ENCODE results near the gene MUC5B. TPM values are rescaled to one million over a fixed set of nuclear protein-coding genes. Genes with fewer than 3 reads are reported as not detected.
"Not testable (repeated sequence)": the region's sequence is repeated elsewhere in the genome, so short reads cannot be mapped to it uniquely, and the experiment has no call there.

The MUC5B gene
- total and polyA plus RNA-seq, 2 donors from 2014 or later, result 0.38 TPM; not detected in 1

DNA sequence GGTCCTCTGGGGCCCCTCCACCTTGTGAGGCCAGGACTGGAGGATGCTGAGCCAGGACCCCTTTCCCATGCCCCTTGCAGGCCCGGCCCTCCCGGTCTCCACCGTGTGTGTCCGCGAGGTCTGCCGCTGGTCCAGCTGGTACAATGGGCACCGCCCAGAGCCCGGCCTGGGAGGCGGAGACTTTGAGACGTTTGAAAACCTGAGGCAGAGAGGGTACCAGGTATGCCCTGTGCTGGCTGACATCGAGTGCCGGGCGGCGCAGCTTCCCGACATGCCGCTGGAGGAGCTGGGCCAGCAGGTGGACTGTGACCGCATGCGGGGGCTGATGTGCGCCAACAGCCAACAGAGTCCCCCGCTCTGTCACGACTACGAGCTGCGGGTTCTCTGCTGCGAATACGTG lies 17.9 kb downstream of the MUC5B start:
- DNase-seq (no peak), FAIRE-seq (no peak)
- Histone ChIP-seq H3K9ac (ENCODE audit: low read length in 3 of 3) (no peak overlapping the region), H3K36me3 (ENCODE audit: control insufficient read depth in 2 of 3, insufficient read depth in 3 of 3, low read length in 3 of 3) (no peaks in the 10 kb centered on the region), H3K4me1 (ENCODE audit: control insufficient read depth in 2 of 3, insufficient read depth in 2 of 3, low read depth in 1 of 3, low read length in 3 of 3) (no peaks in the 10 kb centered on the region), H3K27me3 (ENCODE audit: control insufficient read depth, insufficient read depth, low read length) (no peaks in the 10 kb centered on the region), H3K27ac (ENCODE audit: low read depth in 2 of 2, low read length in 2 of 2) (no peak overlapping the region), H3K4me3 (ENCODE audit: low read length in 3 of 3) (no peak overlapping the region), H3K9me3 (ENCODE audit: control insufficient read depth in 2 of 3, insufficient read depth in 1 of 3, low read length in 3 of 3) (no peaks in the 10 kb centered on the region)
- intact Hi-C loops (cut with DNase I), result no loop called here
- TF ChIP-seq, protein P1, sequence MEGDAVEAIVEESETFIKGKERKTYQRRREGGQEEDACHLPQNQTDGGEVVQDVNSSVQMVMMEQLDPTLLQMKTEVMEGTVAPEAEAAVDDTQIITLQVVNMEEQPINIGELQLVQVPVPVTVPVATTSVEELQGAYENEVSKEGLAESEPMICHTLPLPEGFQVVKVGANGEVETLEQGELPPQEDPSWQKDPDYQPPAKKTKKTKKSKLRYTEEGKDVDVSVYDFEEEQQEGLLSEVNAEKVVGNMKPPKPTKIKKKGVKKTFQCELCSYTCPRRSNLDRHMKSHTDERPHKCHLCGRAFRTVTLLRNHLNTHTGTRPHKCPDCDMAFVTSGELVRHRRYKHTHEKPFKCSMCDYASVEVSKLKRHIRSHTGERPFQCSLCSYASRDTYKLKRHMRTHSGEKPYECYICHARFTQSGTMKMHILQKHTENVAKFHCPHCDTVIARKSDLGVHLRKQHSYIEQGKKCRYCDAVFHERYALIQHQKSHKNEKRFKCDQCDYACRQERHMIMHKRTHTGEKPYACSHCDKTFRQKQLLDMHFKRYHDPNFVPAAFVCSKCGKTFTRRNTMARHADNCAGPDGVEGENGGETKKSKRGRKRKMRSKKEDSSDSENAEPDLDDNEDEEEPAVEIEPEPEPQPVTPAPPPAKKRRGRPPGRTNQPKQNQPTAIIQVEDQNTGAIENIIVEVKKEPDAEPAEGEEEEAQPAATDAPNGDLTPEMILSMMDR (IDR thresholded peaks at IDR 0.05; ENCODE audit: borderline replicate concordance, extremely low read depth, insufficient read depth), result no peak

DNA sequence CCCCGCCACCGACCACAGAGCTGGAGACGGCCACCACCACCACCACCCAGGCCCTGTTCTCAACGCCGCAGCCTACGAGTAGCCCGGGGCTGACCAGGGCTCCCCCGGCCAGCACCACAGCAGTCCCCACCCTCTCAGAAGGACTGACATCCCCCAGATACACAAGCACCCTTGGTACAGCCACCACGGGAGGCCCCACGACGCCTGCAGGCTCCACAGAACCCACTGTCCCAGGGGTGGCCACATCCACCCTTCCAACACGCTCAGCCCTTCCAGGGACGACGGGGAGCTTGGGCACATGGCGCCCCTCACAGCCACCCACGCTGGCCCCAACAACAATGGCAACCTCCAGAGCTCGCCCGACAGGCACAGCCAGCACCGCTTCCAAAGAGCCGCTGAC lies 18.8 kb downstream of the MUC5B start:
- Histone ChIP-seq H3K27me3 (ENCODE audit: control insufficient read depth, insufficient read depth, low read length) (no peaks in the 10 kb centered on the region), H3K4me1 (ENCODE audit: control insufficient read depth in 2 of 3, insufficient read depth in 2 of 3, low read depth in 1 of 3, low read length in 3 of 3) (no peaks in the 10 kb centered on the region), H3K9me3 (ENCODE audit: control insufficient read depth in 2 of 3, insufficient read depth in 1 of 3, low read length in 3 of 3) (no peaks in the 10 kb centered on the region), H3K27ac (ENCODE audit: low read depth in 2 of 2, low read length in 2 of 2) (no peak overlapping the region), H3K36me3 (ENCODE audit: control insufficient read depth in 2 of 3, insufficient read depth in 3 of 3, low read length in 3 of 3) (no peaks in the 10 kb centered on the region), H3K4me3 (ENCODE audit: low read length in 3 of 3) (no peak overlapping the region), H3K9ac (ENCODE audit: low read length in 3 of 3) (no peak overlapping the region)
- no peak for DNase-seq
- TF ChIP-seq, protein P1 (IDR thresholded peaks at IDR 0.05; ENCODE audit: borderline replicate concordance, extremely low read depth, insufficient read depth), result no peak
- no peak for FAIRE-seq
- intact Hi-C loops (cut with DNase I), result no loop called here

DNA sequence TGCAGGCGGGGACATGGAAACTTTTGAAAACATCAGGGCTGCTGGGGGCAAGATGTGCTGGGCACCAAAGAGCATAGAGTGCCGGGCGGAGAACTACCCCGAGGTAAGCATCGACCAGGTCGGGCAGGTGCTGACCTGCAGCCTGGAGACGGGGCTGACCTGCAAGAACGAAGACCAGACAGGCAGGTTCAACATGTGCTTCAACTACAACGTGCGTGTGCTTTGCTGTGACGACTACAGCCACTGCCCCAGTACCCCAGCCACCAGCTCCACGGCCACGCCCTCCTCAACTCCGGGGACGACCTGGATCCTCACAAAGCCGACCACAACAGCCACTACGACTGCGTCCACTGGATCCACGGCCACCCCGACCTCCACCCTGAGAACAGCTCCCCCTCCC lies 19.4 kb downstream of the MUC5B start:
- intact Hi-C loops (cut with DNase I), result no loop called here
- DNase-seq (no peak), FAIRE-seq (no peak)
- Histone ChIP-seq H3K36me3 (ENCODE audit: control insufficient read depth in 2 of 3, insufficient read depth in 3 of 3, low read length in 3 of 3) (no peaks in the 10 kb centered on the region), H3K27ac (ENCODE audit: low read depth in 2 of 2, low read length in 2 of 2) (no peak overlapping the region), H3K4me3 (ENCODE audit: low read length in 3 of 3) (no peak overlapping the region), H3K27me3 (ENCODE audit: control insufficient read depth, insufficient read depth, low read length) (no peaks in the 10 kb centered on the region), H3K4me1 (ENCODE audit: control insufficient read depth in 2 of 3, insufficient read depth in 2 of 3, low read depth in 1 of 3, low read length in 3 of 3) (no peaks in the 10 kb centered on the region), H3K9me3 (ENCODE audit: control insufficient read depth in 2 of 3, insufficient read depth in 1 of 3, low read length in 3 of 3) (no peaks in the 10 kb centered on the region), H3K9ac (ENCODE audit: low read length in 3 of 3) (no peak overlapping the region)
- TF ChIP-seq, protein P1 (IDR thresholded peaks at IDR 0.05; ENCODE audit: borderline replicate concordance, extremely low read depth, insufficient read depth), result no peak

DNA sequence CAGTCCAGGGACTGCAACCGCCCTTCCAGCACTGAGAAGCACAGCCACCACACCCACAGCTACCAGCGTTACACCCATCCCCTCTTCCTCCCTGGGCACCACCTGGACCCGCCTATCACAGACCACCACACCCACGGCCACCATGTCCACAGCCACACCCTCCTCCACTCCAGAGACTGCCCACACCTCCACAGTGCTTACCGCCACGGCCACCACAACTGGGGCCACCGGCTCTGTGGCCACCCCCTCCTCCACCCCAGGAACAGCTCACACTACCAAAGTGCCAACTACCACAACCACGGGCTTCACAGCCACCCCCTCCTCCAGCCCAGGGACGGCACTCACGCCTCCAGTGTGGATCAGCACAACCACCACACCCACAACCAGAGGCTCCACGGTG lies 19.9 kb downstream of the MUC5B start:
- H3K9ac ChIP-seq (ENCODE audit: low read length in 3 of 3); FAIRE-seq; intact Hi-C loops (cut with DNase I); H3K4me1 ChIP-seq (ENCODE audit: control insufficient read depth in 2 of 3, insufficient read depth in 2 of 3, low read depth in 1 of 3, low read length in 3 of 3); H3K27me3 ChIP-seq (ENCODE audit: control insufficient read depth, insufficient read depth, low read length); H3K36me3 ChIP-seq (ENCODE audit: control insufficient read depth in 2 of 3, insufficient read depth in 3 of 3, low read length in 3 of 3); H3K9me3 ChIP-seq (ENCODE audit: control insufficient read depth in 2 of 3, insufficient read depth in 1 of 3, low read length in 3 of 3); DNase-seq; H3K27ac ChIP-seq (ENCODE audit: low read depth in 2 of 2, low read length in 2 of 2); H3K4me3 ChIP-seq (ENCODE audit: low read length in 3 of 3): not testable (repeated sequence)

DNA sequence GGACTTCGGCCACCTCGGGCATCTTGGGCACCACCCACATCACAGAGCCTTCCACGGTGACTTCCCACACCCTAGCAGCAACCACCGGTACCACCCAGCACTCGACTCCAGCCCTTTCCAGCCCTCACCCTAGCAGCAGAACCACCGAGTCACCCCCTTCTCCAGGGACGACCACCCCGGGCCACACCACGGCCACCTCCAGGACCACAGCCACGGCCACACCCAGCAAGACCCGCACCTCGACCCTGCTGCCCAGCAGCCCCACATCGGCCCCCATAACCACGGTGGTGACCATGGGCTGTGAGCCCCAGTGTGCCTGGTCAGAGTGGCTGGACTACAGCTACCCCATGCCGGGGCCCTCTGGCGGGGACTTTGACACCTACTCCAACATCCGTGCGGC lies 20.7 kb downstream of the MUC5B start:
- H3K27me3 ChIP-seq (ENCODE audit: control insufficient read depth, insufficient read depth, low read length); H3K9ac ChIP-seq (ENCODE audit: low read length in 3 of 3); DNase-seq; H3K4me3 ChIP-seq (ENCODE audit: low read length in 3 of 3); H3K9me3 ChIP-seq (ENCODE audit: control insufficient read depth in 2 of 3, insufficient read depth in 1 of 3, low read length in 3 of 3); H3K27ac ChIP-seq (ENCODE audit: low read depth in 2 of 2, low read length in 2 of 2); H3K36me3 ChIP-seq (ENCODE audit: control insufficient read depth in 2 of 3, insufficient read depth in 3 of 3, low read length in 3 of 3); intact Hi-C loops (cut with DNase I); H3K4me1 ChIP-seq (ENCODE audit: control insufficient read depth in 2 of 3, insufficient read depth in 2 of 3, low read depth in 1 of 3, low read length in 3 of 3); FAIRE-seq: not testable (repeated sequence)

DNA sequence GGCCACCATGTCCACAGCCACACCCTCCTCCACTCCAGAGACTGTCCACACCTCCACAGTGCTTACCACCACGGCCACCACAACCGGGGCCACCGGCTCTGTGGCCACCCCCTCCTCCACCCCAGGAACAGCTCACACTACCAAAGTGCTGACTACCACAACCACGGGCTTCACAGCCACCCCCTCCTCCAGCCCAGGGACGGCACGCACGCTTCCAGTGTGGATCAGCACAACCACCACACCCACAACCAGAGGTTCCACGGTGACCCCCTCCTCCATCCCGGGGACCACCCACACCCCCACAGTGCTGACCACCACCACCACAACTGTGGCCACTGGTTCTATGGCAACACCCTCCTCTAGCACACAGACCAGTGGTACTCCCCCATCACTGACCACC lies 21.7 kb downstream of the MUC5B start:
- H3K9me3 ChIP-seq (ENCODE audit: control insufficient read depth in 2 of 3, insufficient read depth in 1 of 3, low read length in 3 of 3); H3K4me1 ChIP-seq (ENCODE audit: control insufficient read depth in 2 of 3, insufficient read depth in 2 of 3, low read depth in 1 of 3, low read length in 3 of 3); DNase-seq; H3K9ac ChIP-seq (ENCODE audit: low read length in 3 of 3); H3K27me3 ChIP-seq (ENCODE audit: control insufficient read depth, insufficient read depth, low read length); intact Hi-C loops (cut with DNase I); H3K36me3 ChIP-seq (ENCODE audit: control insufficient read depth in 2 of 3, insufficient read depth in 3 of 3, low read length in 3 of 3); H3K27ac ChIP-seq (ENCODE audit: low read depth in 2 of 2, low read length in 2 of 2); H3K4me3 ChIP-seq (ENCODE audit: low read length in 3 of 3); FAIRE-seq: not testable (repeated sequence)
